A673 (cell line): ENCODE measurements around the gene SLIT3. TPM values are rescaled to one million over a fixed set of nuclear protein-coding genes. Genes with fewer than 3 reads are reported as not detected.

Experiments used
- BruUV-seq: library from RNA; stranded (reverse); fragments of 400-500 nt; replicated peaks from 2 replicates; lab custom pipeline; 2021; lab: Mats Ljungman, UMichigan
- CTCF ChIA-PET: fragments of 300-600 bp; sonication (Branson Sonifier 250); formaldehyde crosslinking; loops from one replicate; lab custom pipeline; 2022; ENCODE audit warnings: antibody characterized with exemption; lab: Charles Lee
- POLR2A ChIA-PET: fragments of 300-600 bp; sonication (Branson Sonifier 250); formaldehyde crosslinking; loops from one replicate; lab custom pipeline; 2022; ENCODE audit warnings: antibody characterized with exemption; ENCODE audit not compliant: low non-redundant PET; lab: Charles Lee
- DNase-seq: peaks from one replicate; pipeline ENCODE4 v3.0.0-alpha.2; 2015; ENCODE audit warnings: low spot score
- H3K27ac ChIP-seq: fragments of 200-600 bp; sonication (generic); 2 replicates; pipeline ENCODE4 v1.5.1; 2016; ENCODE audit warnings: mixed run types, low read depth, mild to moderate bottlenecking, mixed read lengths, antibody characterized with exemption, low read length; ENCODE audit not compliant: poor library complexity, severe bottlenecking
- H3K27me3 ChIP-seq: fragments of 200-600 bp; sonication (generic); replicated peaks from 2 replicates; pipeline ENCODE4 v1.6.1; 2017; ENCODE audit warnings: mixed run types, low read depth, mild to moderate bottlenecking, mixed read lengths, antibody characterized with exemption, low read length; ENCODE audit not compliant: insufficient read depth, poor library complexity
- H3K36me3 ChIP-seq: fragments of 200-600 bp; sonication (generic); 2 replicates; pipeline ENCODE4 v1.6.1; 2016; ENCODE audit warnings: mixed run types, mild to moderate bottlenecking, mixed read lengths, antibody characterized with exemption, low read length; ENCODE audit not compliant: insufficient read depth, poor library complexity, severe bottlenecking
- H3K4me1 ChIP-seq: fragments of 200-600 bp; sonication (generic); 2 replicates; pipeline ENCODE4 v1.6.1; 2017; ENCODE audit warnings: mixed run types, mild to moderate bottlenecking, mixed read lengths, antibody characterized with exemption, low read length; ENCODE audit not compliant: insufficient read depth, poor library complexity, severe bottlenecking
- H3K4me3 ChIP-seq: fragments of 200-600 bp; sonication (generic); 2 replicates; pipeline ENCODE4 v1.5.1; 2016; ENCODE audit warnings: low read depth, mixed run types, mild to moderate bottlenecking, mixed read lengths, low read length; ENCODE audit not compliant: poor library complexity, severe bottlenecking
- H3K9me3 ChIP-seq: fragments of 200-600 bp; sonication (generic); 2 replicates; pipeline ENCODE4 v1.6.1; 2016; ENCODE audit warnings: mixed run types, low read depth, mild to moderate bottlenecking, mixed read lengths, antibody characterized with exemption, low read length; ENCODE audit not compliant: poor library complexity, severe bottlenecking
- EZH2 ChIP-seq: fragments of 200-600 bp; sonication (generic); IDR thresholded peaks from 2 replicates; pipeline ENCODE4 v1.6.1; 2017; ENCODE audit warnings: borderline replicate concordance, low read depth, mild to moderate bottlenecking, mixed read lengths, antibody characterized with exemption, low read length; ENCODE audit not compliant: poor library complexity, severe bottlenecking
- intact Hi-C: fragments of 100-400 bp; cut with micrococcal nuclease; formaldehyde crosslinking; loops from one replicate; pipeline ENCODE4 v1.10.0; 2022; ENCODE audit not compliant: unreplicated experiment
- total RNA-seq: library from RNA; stranded (reverse); gene quantifications from 2 replicates; pipeline ENCODE4 v1.2.3, GENCODE V29; 2021
- TF ChIP-seq, protein P1 (sequence below): fragments of 300-800, 200-600 bp; sonication (generic); conservative IDR thresholded peaks from 2 replicates; pipeline ENCODE4 v1.5.1; 2017; ENCODE audit warnings: low read depth, mild to moderate bottlenecking, antibody characterized with exemption, low read length, moderate library complexity, mixed read lengths

SLIT3 gene
- total RNA-seq, 1 experiment from 2014 or later = not detected

DNA sequence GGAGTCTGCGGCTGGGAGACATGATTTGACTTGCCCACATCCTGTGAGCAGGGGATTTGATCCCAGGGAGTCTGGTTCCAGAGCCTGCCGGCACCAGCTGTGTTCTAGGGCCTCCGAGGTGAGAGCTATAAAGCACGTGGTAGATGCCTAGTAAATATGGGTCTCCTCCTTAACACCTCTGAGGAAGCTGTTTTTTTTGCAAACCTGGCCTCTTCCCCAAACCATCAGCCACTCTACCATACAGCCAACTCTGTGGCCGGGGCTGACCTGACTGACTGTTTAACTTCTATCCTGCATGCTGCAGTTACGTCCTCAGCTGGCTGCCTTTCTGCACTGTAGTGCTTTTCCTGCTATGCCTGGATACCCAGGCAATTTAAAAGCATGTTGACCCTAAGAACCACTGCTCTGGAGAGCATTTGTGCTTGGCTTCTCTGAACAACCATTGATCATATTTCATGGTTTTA is 220.5 kb downstream of the SLIT3 start:
- intact Hi-C loops = no loop called here
- Histone ChIP-seq H3K27ac (no peak overlapping the region), H3K27me3 (peaks cover 10% of the 10 kb centered on the region), H3K4me3 (no peak overlapping the region), H3K9me3 (no peaks in the 10 kb centered on the region), H3K4me1 (no peaks in the 10 kb centered on the region), H3K36me3 (no peaks in the 10 kb centered on the region)
- no peak for DNase-seq
- no peak for TF ChIP-seq EZH2
- TF ChIP-seq, protein P1, sequence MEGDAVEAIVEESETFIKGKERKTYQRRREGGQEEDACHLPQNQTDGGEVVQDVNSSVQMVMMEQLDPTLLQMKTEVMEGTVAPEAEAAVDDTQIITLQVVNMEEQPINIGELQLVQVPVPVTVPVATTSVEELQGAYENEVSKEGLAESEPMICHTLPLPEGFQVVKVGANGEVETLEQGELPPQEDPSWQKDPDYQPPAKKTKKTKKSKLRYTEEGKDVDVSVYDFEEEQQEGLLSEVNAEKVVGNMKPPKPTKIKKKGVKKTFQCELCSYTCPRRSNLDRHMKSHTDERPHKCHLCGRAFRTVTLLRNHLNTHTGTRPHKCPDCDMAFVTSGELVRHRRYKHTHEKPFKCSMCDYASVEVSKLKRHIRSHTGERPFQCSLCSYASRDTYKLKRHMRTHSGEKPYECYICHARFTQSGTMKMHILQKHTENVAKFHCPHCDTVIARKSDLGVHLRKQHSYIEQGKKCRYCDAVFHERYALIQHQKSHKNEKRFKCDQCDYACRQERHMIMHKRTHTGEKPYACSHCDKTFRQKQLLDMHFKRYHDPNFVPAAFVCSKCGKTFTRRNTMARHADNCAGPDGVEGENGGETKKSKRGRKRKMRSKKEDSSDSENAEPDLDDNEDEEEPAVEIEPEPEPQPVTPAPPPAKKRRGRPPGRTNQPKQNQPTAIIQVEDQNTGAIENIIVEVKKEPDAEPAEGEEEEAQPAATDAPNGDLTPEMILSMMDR = no peak
- CTCF ChIA-PET = no interaction called here
- POLR2A ChIA-PET = no interaction called here
- BruUV-seq = no TSS peak

DNA sequence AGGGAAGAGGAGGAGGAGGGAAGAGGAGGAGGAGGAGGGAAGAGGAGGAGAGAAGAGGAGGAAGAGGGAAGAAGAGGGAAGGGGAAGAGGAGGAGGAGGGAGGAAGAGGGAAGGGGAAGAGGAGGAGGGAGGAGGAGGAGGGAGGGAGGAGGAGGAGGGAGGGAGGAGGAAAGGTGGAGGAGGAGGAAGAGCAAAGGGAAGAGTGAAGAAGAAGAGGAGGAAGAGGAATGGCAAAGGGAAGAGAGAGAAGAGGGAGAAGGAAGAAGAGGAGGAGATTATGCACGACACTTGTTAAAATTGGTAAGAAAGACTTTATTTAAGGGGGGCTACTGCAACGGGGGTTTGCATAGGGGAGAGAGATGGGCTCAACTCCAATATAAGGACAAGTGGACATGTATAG is 221.2 kb downstream of the SLIT3 start:
- peaks cover 13% of the 10 kb centered on the region for H3K27me3 ChIP-seq
- DNase-seq = no peak
- TF ChIP-seq EZH2 = no peak
- TF ChIP-seq, protein P1 = no peak
- no peaks in the 10 kb centered on the region for H3K36me3 ChIP-seq
- H3K4me3 ChIP-seq = no peak overlapping the region
- ChIA-PET CTCF (no interaction called here), POLR2A (no interaction called here)
- intact Hi-C loops = no loop called here
- BruUV-seq = no TSS peak
- H3K9me3 ChIP-seq = no peaks in the 10 kb centered on the region
- no peak overlapping the region for H3K27ac ChIP-seq
- no peaks in the 10 kb centered on the region for H3K4me1 ChIP-seq

DNA sequence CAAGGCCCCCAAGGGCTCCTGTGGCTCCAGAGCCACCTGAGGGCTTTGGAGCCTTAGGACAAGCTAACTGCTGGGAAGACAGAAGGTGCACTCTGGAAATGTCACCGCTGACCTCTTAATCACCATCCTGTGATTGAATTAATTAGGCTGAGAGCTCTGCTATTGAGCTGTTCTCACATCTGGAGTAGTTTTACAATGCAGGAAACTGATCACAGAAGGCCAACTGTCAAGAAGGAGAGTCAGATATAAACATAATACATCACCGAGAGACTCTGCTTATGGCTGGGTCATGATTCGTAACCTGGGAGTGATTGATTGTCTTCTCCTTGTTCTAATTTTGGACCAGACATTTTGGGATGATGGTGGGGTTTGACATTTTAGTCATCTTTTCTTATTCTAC is 226.1 kb downstream of the SLIT3 start:
- CTCF ChIA-PET = no interaction called here
- intact Hi-C loops = no loop called here
- no peak overlapping the region for H3K4me3 ChIP-seq
- DNase-seq = no peak
- H3K9me3 ChIP-seq = no peaks in the 10 kb centered on the region
- POLR2A ChIA-PET = no interaction called here
- peaks cover 28% of the 10 kb centered on the region for H3K27me3 ChIP-seq
- no peaks in the 10 kb centered on the region for H3K36me3 ChIP-seq
- no TSS peak for BruUV-seq
- no peak overlapping the region for H3K27ac ChIP-seq
- TF ChIP-seq EZH2 = no peak
- TF ChIP-seq, protein P1 = no peak
- no peaks in the 10 kb centered on the region for H3K4me1 ChIP-seq
